ENCODE data around the gene PTPRN2. TPM values are rescaled to one million over a fixed set of nuclear protein-coding genes. Genes with fewer than 3 reads are reported as not detected.

Gene PTPRN2
- polyA plus RNA-seq, 1 of the 3 experiments (the other 2 are of a cell fraction) = 4.0 TPM

DNA sequence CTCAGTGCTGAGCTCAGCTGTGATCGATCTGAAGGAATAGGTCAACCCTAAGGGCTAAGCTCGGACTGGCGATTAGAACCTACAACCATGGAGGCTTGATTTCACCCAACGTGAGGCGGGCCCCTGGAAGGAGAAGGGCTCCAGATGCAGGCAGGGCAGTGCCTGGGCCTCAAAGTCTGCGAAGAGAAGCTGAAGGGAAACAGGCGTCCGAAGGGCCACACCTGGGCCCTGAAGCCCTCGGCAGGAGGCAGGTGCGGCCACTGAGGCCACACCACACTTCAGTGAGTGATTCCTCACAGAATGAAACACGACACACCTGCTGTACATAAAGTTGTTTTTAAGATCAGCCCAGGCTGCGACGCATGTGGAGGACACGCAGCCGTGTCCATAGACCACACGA lies 198.7 kb downstream of the PTPRN2 start:
- Histone ChIP-seq H4K20me1 (ENCODE audit: insufficient read depth) (no peaks in the 10 kb centered on the region), H3K36me3 (replicated peaks in 1 of 2; ENCODE audit: control insufficient read depth in 1 of 2, insufficient read depth in 2 of 2, low read length in 1 of 2) (no peaks in the 10 kb centered on the region), H2AFZ (ENCODE audit: low read depth) (no peak overlapping the region), H3K4me1 (ENCODE audit: control insufficient read depth in 1 of 2, insufficient read depth in 2 of 2, low read depth in 1 of 2, low read length in 1 of 2) (peaks cover 0 to 10% of the 10 kb centered on the region in 2 experiments; a peak in 1 of 4 replicates), H3K79me2 (ENCODE audit: insufficient read depth) (no peaks in the 10 kb centered on the region), H3K27ac (ENCODE audit: low read depth in 2 of 2, low read length in 1 of 2) (no peak overlapping the region), H3F3A (replicated peaks; ENCODE audit: insufficient read depth) (no peaks in the 10 kb centered on the region), H3K9me3 (0 out of 2 replicates have a peak, but pooled peaks cover 8% of the 10 kb centered on the region), H3K4me3 (ENCODE audit: low read depth in 2 of 2, low read length in 1 of 2) (no peak overlapping the region), H3K9me2 (no peaks in the 10 kb centered on the region), H3K9ac (no peak overlapping the region), H3K4me2 (no peak overlapping the region), H3K27me3 (ENCODE audit: insufficient read depth) (no peaks in the 10 kb centered on the region)
- WGBS (ENCODE audit: low lambda C conversion rate) = 60% methylated on average over 16 of the region's 16 CpGs
- POLR2A ChIA-PET = no interaction called here
- TF ChIP-seq FOXJ3 (CRISPR knock-in tag; IDR thresholded peaks at IDR 0.05) = no peak
- no peak for TF ChIP-seq RCOR1 (IDR thresholded peaks at IDR 0.05; ENCODE audit: low read length)
- TF ChIP-seq, protein P1, sequence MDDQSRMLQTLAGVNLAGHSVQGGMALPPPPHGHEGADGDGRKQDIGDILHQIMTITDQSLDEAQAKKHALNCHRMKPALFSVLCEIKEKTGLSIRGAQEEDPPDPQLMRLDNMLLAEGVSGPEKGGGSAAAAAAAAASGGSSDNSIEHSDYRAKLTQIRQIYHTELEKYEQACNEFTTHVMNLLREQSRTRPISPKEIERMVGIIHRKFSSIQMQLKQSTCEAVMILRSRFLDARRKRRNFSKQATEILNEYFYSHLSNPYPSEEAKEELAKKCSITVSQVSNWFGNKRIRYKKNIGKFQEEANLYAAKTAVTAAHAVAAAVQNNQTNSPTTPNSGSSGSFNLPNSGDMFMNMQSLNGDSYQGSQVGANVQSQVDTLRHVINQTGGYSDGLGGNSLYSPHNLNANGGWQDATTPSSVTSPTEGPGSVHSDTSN (IDR thresholded peaks at IDR 0.05) = no peak
- no peak for TF ChIP-seq YY1 (IDR thresholded peaks at IDR 0.05; ENCODE audit: low read depth)
- TF ChIP-seq MEF2A (IDR thresholded peaks at IDR 0.05; ENCODE audit: borderline replicate concordance, low read depth) = no peak
- TF ChIP-seq, protein P2, sequence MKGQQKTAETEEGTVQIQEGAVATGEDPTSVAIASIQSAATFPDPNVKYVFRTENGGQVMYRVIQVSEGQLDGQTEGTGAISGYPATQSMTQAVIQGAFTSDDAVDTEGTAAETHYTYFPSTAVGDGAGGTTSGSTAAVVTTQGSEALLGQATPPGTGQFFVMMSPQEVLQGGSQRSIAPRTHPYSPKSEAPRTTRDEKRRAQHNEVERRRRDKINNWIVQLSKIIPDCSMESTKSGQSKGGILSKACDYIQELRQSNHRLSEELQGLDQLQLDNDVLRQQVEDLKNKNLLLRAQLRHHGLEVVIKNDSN (IDR thresholded peaks at IDR 0.05; ENCODE audit: borderline replicate concordance, low read depth) = no peak
- no peak for TF ChIP-seq RXRA (IDR thresholded peaks at IDR 0.05; ENCODE audit: borderline replicate concordance, low read depth)
- no peak for TF ChIP-seq FOSL2 (IDR thresholded peaks at IDR 0.05; ENCODE audit: borderline replicate concordance, low read depth)
- no peak for TF ChIP-seq RFX5 (IDR thresholded peaks at IDR 0.05; ENCODE audit: low read length)
- CTCF ChIA-PET = no interaction called here
- DNase-seq = no peak

DNA sequence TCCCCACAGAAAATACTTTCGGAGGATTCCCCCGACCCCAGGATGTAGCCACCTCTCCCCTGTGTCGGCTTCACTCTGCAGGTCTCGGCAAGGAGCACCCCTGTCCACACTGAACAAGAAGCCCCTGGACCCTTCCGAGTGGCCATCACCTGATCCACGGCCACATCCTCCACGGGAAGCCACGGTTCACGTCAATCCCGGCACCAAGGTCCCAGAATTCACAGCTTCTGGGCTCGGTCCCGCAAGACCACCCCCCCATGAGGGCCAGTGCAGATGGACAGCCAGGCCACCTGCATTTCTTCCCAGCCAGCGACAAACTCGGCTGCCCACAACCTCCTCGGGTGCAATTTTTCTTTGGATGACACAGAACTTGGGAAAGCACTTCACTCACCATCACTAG lies 199.6 kb downstream of the PTPRN2 start:
- no peak overlapping the region for H3K4me3 ChIP-seq (ENCODE audit: low read depth in 2 of 2, low read length in 1 of 2)
- ChIA-PET POLR2A (no interaction called here), CTCF (interaction anchor here (1.2 to 1.8 kb wide), 2 partner anchors 20 to 34 kb away, joined by 3 to 10 read pairs; no protein-coding TSS in a partner anchor)
- no peak overlapping the region for H3K27ac ChIP-seq (ENCODE audit: low read depth in 2 of 2, low read length in 1 of 2)
- H3K79me2 ChIP-seq (ENCODE audit: insufficient read depth) = no peaks in the 10 kb centered on the region
- H3K9ac ChIP-seq = no peak overlapping the region
- no peaks in the 10 kb centered on the region for H3K27me3 ChIP-seq (ENCODE audit: insufficient read depth)
- no peak for DNase-seq
- H3K9me3 ChIP-seq = 0 out of 2 replicates have a peak, but pooled peaks cover 8% of the 10 kb centered on the region
- no peak overlapping the region for H2AFZ ChIP-seq (ENCODE audit: low read depth)
- WGBS (ENCODE audit: low lambda C conversion rate) = 40% methylated on average over 12 of the region's 15 CpGs
- H3K4me2 ChIP-seq = no peak overlapping the region
- H3F3A ChIP-seq (replicated peaks; ENCODE audit: insufficient read depth) = no peaks in the 10 kb centered on the region
- no peak for TF ChIP-seq EP300 (IDR thresholded peaks at IDR 0.05; ENCODE audit: borderline replicate concordance in 1 of 2, low read depth in 1 of 2, low read length in 1 of 2)
- no peak for TF ChIP-seq FOSL2 (IDR thresholded peaks at IDR 0.05; ENCODE audit: borderline replicate concordance, low read depth)
- no peak for TF ChIP-seq MXI1 (IDR thresholded peaks at IDR 0.05; ENCODE audit: low read depth, low read length)
- TF ChIP-seq POLR2AphosphoS5 (IDR thresholded peaks at IDR 0.05; ENCODE audit: low read depth, low read length) = no peak
- TF ChIP-seq JUND (IDR thresholded peaks at IDR 0.05) = no peak
- TF ChIP-seq ELF1 (IDR thresholded peaks at IDR 0.05) = no peak
- no peak for TF ChIP-seq NRF1 (IDR thresholded peaks at IDR 0.05; ENCODE audit: low read depth, low read length)
- TF ChIP-seq, protein P3, sequence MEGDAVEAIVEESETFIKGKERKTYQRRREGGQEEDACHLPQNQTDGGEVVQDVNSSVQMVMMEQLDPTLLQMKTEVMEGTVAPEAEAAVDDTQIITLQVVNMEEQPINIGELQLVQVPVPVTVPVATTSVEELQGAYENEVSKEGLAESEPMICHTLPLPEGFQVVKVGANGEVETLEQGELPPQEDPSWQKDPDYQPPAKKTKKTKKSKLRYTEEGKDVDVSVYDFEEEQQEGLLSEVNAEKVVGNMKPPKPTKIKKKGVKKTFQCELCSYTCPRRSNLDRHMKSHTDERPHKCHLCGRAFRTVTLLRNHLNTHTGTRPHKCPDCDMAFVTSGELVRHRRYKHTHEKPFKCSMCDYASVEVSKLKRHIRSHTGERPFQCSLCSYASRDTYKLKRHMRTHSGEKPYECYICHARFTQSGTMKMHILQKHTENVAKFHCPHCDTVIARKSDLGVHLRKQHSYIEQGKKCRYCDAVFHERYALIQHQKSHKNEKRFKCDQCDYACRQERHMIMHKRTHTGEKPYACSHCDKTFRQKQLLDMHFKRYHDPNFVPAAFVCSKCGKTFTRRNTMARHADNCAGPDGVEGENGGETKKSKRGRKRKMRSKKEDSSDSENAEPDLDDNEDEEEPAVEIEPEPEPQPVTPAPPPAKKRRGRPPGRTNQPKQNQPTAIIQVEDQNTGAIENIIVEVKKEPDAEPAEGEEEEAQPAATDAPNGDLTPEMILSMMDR (IDR thresholded peaks at IDR 0.05) = no peak
- H4K20me1 ChIP-seq (ENCODE audit: insufficient read depth) = no peaks in the 10 kb centered on the region
- no peaks in the 10 kb centered on the region for H3K36me3 ChIP-seq (replicated peaks in 1 of 2; ENCODE audit: control insufficient read depth in 1 of 2, insufficient read depth in 2 of 2, low read length in 1 of 2)
- H3K9me2 ChIP-seq = no peaks in the 10 kb centered on the region
- peaks cover 0 to 10% of the 10 kb centered on the region in 2 experiments; a peak in 1 of 4 replicates for H3K4me1 ChIP-seq (ENCODE audit: control insufficient read depth in 1 of 2, insufficient read depth in 2 of 2, low read depth in 1 of 2, low read length in 1 of 2)
